ENCODE results near the gene HDDC2. TPM values are rescaled to one million over a fixed set of nuclear protein-coding genes. Genes with fewer than 3 reads are reported as not detected.

Gene HDDC2
- total RNA-seq = 28.9 TPM
- polyA plus RNA-seq = 10 to 100 TPM; 80.7 to 92.6 (median 89.7) TPM

DNA sequence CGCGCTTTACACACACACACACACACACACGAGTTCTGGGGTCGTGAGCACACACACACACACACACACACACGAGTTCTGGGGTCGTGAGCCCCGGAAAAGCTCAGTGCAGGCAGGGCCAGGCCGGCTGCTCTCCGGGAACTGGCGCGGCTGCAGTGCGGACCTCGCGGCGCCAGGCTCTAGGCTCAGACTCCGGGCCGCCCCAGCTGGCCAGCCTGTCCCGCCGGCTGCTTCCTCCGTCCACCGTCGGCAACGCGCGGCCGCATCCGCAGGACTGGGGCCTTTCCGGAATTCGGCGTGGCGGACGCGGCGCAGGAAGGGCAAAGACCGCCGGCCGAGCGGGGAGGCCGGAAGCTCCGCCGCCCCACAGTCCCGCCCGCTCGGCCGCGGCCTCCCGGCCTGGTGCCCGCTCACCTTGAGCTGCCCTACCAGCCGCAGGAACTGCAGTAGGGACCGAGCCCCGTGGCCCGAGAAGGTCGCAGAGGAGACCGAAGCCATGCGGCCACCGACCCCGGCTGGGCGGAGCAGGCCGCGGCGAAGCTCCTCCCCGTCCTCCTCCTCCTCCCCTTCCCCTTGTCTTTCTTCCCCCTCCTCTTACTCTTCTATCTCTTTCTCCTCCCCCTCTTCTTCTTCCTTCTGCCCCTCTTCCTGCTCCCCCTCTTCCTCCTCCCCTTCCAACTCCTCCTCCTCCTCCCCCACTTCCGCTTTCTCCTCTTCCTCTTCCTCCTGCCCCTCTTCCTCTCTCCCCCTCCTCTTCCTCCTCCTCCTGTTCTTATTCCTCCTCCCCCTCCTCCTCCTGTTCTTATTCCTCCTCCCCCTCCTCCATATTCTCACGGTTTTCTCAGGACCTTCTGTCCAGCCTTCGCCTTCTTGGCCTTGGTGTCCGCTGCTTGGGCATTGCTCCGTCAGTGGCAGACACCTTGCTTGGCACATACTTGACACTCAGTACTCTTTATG lies at the start of gene HDDC2:
HDDC2 (minus strand) TSS at position 533 of the 957 bp plus-strand sequence; CDS start at position 498, 35 bp downstream.
- peaks cover 12% of the 10 kb centered on the region for H3K27me3 Mint-ChIP-seq
- H3K36me3 Mint-ChIP-seq = peaks cover 24% of the 10 kb centered on the region
- Histone ChIP-seq H3K27me3 (ENCODE audit: control insufficient read depth, insufficient read depth, low read length) (peaks cover 2% of the 10 kb centered on the region), H3K36me3 (ENCODE audit: control insufficient read depth, insufficient read depth, low read length) (peaks cover 13% of the 10 kb centered on the region), H3K9me3 (ENCODE audit: control insufficient read depth in 2 of 2, low read length in 2 of 2) (no peaks in the 10 kb centered on the region), H3K4me1 (ENCODE audit: control insufficient read depth, insufficient read depth, low read length, poor library complexity, severe bottlenecking) (peaks cover 35% of the 10 kb centered on the region), H3K27ac (ENCODE audit: insufficient read depth, low read length, poor library complexity, severe bottlenecking) (peak within 1 kb of the TSS; percentile 75), H3K4me3 (ENCODE audit: low read depth, low read length) (peak within 1 kb of the TSS; percentile 85)
- peak within 1 kb of the TSS; percentile 87 to 95 (median 90) for H3K4me3 Mint-ChIP-seq
- peaks cover 0 to 1% (median 0%) of the 10 kb centered on the region in 7 donors for H3K9me3 Mint-ChIP-seq
- DNase-seq (peak; percentile 24 to 64 (median 38)), ATAC-seq (ENCODE audit: low read depth in 2 of 2) (peak; percentile 38 to 50)
- H3K4me1 Mint-ChIP-seq = peaks cover 38 to 54% (median 43%) of the 10 kb centered on the region in 4 donors
- peak within 1 kb of the TSS; percentile 90 to 96 (median 94) for H3K27ac Mint-ChIP-seq

GRCh38 chr6:125346926-125347563 lies 45.3 kb upstream of the HDDC2 start:
- DNase-seq = no peak
- Mint-ChIP-seq H3K4me3 (no peak overlapping the region), H3K27ac (no peak overlapping the region), H3K27me3 (no peaks in the 10 kb centered on the region), H3K36me3 (no peaks in the 10 kb centered on the region), H3K4me1 (no peaks in the 10 kb centered on the region), H3K9me3 (peaks cover 0 to 1% (median 0%) of the 10 kb centered on the region in 7 donors)
- Histone ChIP-seq H3K27ac (ENCODE audit: insufficient read depth, low read length, poor library complexity, severe bottlenecking) (no peak overlapping the region), H3K4me3 (ENCODE audit: low read depth, low read length) (no peak overlapping the region), H3K9me3 (ENCODE audit: control insufficient read depth in 2 of 2, low read length in 2 of 2) (no peaks in the 10 kb centered on the region), H3K27me3 (ENCODE audit: control insufficient read depth, insufficient read depth, low read length) (peaks cover 17% of the 10 kb centered on the region), H3K36me3 (ENCODE audit: control insufficient read depth, insufficient read depth, low read length) (no peaks in the 10 kb centered on the region), H3K4me1 (ENCODE audit: control insufficient read depth, insufficient read depth, low read length, poor library complexity, severe bottlenecking) (no peaks in the 10 kb centered on the region)
- no peak for ATAC-seq (ENCODE audit: low read depth in 2 of 2)

GRCh38 chr6:125346201-125346925 lies 44.6 kb upstream of the HDDC2 start:
- H3K27ac Mint-ChIP-seq = no peak overlapping the region
- H3K4me3 Mint-ChIP-seq = no peak overlapping the region
- Histone ChIP-seq H3K27me3 (ENCODE audit: control insufficient read depth, insufficient read depth, low read length) (peaks cover 15% of the 10 kb centered on the region), H3K4me1 (ENCODE audit: control insufficient read depth, insufficient read depth, low read length, poor library complexity, severe bottlenecking) (no peaks in the 10 kb centered on the region), H3K4me3 (ENCODE audit: low read depth, low read length) (no peak overlapping the region), H3K27ac (ENCODE audit: insufficient read depth, low read length, poor library complexity, severe bottlenecking) (no peak overlapping the region), H3K36me3 (ENCODE audit: control insufficient read depth, insufficient read depth, low read length) (no peaks in the 10 kb centered on the region), H3K9me3 (ENCODE audit: control insufficient read depth in 2 of 2, low read length in 2 of 2) (no peaks in the 10 kb centered on the region)
- H3K27me3 Mint-ChIP-seq = no peaks in the 10 kb centered on the region
- no peaks in the 10 kb centered on the region for H3K4me1 Mint-ChIP-seq
- ATAC-seq (ENCODE audit: low read depth in 2 of 2) = no peak
- DNase-seq = no peak
- no peaks in the 10 kb centered on the region for H3K9me3 Mint-ChIP-seq
- H3K36me3 Mint-ChIP-seq = no peaks in the 10 kb centered on the region

- no peaks in the 10 kb centered on the region for H3K4me1 Mint-ChIP-seq
- H3K27ac Mint-ChIP-seq = no peak overlapping the region
- no peak overlapping the region for H3K4me3 Mint-ChIP-seq
- Histone ChIP-seq H3K27ac (ENCODE audit: insufficient read depth, low read length, poor library complexity, severe bottlenecking) (no peak overlapping the region), H3K36me3 (ENCODE audit: control insufficient read depth, insufficient read depth, low read length) (no peaks in the 10 kb centered on the region), H3K4me3 (ENCODE audit: low read depth, low read length) (no peak overlapping the region), H3K9me3 (ENCODE audit: control insufficient read depth in 2 of 2, low read length in 2 of 2) (no peaks in the 10 kb centered on the region), H3K4me1 (ENCODE audit: control insufficient read depth, insufficient read depth, low read length, poor library complexity, severe bottlenecking) (no peaks in the 10 kb centered on the region), H3K27me3 (ENCODE audit: control insufficient read depth, insufficient read depth, low read length) (peaks cover 3% of the 10 kb centered on the region)
- H3K36me3 Mint-ChIP-seq = no peaks in the 10 kb centered on the region
- ATAC-seq (ENCODE audit: low read depth in 2 of 2) = no peak
- H3K27me3 Mint-ChIP-seq = peaks cover 12% of the 10 kb centered on the region
- DNase-seq = no peak
- no peaks in the 10 kb centered on the region for H3K9me3 Mint-ChIP-seq
These were observed 39.7 kb upstream of the HDDC2 start for GRCh38 chr6:125341460-125341859.

- Histone ChIP-seq H3K4me3 (ENCODE audit: low read depth, low read length) (no peak overlapping the region), H3K27me3 (ENCODE audit: control insufficient read depth, insufficient read depth, low read length) (peaks cover 3% of the 10 kb centered on the region), H3K27ac (ENCODE audit: insufficient read depth, low read length, poor library complexity, severe bottlenecking) (no peak overlapping the region), H3K36me3 (ENCODE audit: control insufficient read depth, insufficient read depth, low read length) (no peaks in the 10 kb centered on the region), H3K9me3 (ENCODE audit: control insufficient read depth in 2 of 2, low read length in 2 of 2) (no peaks in the 10 kb centered on the region), H3K4me1 (ENCODE audit: control insufficient read depth, insufficient read depth, low read length, poor library complexity, severe bottlenecking) (no peaks in the 10 kb centered on the region)
- no peak overlapping the region for H3K4me3 Mint-ChIP-seq
- H3K9me3 Mint-ChIP-seq = no peaks in the 10 kb centered on the region
- H3K27ac Mint-ChIP-seq = no peak overlapping the region
- no peaks in the 10 kb centered on the region for H3K4me1 Mint-ChIP-seq
- peaks cover 12% of the 10 kb centered on the region for H3K27me3 Mint-ChIP-seq
- H3K36me3 Mint-ChIP-seq = no peaks in the 10 kb centered on the region
- ATAC-seq (ENCODE audit: low read depth in 2 of 2) = no peak
- no peak for DNase-seq
These were observed 39.2 kb upstream of the HDDC2 start for GRCh38 chr6:125340991-125341390.

GRCh38 chr6:125340175-125340835 lies 38.5 kb upstream of the HDDC2 start:
- Mint-ChIP-seq H3K4me3 (no peak overlapping the region), H3K4me1 (no peaks in the 10 kb centered on the region), H3K36me3 (no peaks in the 10 kb centered on the region), H3K9me3 (no peaks in the 10 kb centered on the region), H3K27ac (no peak overlapping the region), H3K27me3 (peaks cover 12% of the 10 kb centered on the region)
- no peaks in the 10 kb centered on the region for H3K36me3 ChIP-seq (ENCODE audit: control insufficient read depth, insufficient read depth, low read length)
- no peak overlapping the region for H3K4me3 ChIP-seq (ENCODE audit: low read depth, low read length)
- ATAC-seq (ENCODE audit: low read depth in 2 of 2) = no peak
- no peaks in the 10 kb centered on the region for H3K4me1 ChIP-seq (ENCODE audit: control insufficient read depth, insufficient read depth, low read length, poor library complexity, severe bottlenecking)
- H3K27ac ChIP-seq (ENCODE audit: insufficient read depth, low read length, poor library complexity, severe bottlenecking) = no peak overlapping the region
- peaks cover 7% of the 10 kb centered on the region for H3K27me3 ChIP-seq (ENCODE audit: control insufficient read depth, insufficient read depth, low read length)
- DNase-seq = no peak
- H3K9me3 ChIP-seq (ENCODE audit: control insufficient read depth in 2 of 2, low read length in 2 of 2) = no peaks in the 10 kb centered on the region

DNA sequence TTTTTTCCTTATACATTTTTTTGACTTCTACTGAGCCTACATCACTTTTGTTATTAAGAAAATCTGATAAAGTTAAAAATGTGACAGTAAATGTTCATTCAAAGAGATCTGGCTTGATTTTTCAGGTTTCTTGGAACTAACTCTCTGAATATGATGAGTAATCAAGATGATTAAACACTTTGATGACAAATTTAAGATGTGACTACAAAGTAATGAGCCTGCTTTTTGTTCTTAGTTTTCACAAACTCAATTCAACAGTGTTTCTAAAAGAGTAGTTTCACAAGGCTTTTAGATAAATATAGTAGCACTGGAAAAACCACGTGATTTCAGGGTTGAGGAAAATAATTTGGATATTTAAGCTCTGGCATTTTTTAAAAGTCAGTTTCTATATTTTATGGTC lies 37.9 kb upstream of the HDDC2 start:
- no peak overlapping the region for H3K4me3 ChIP-seq (ENCODE audit: low read depth, low read length)
- no peak overlapping the region for H3K27ac ChIP-seq (ENCODE audit: insufficient read depth, low read length, poor library complexity, severe bottlenecking)
- Mint-ChIP-seq H3K4me3 (no peak overlapping the region), H3K36me3 (no peaks in the 10 kb centered on the region), H3K9me3 (no peaks in the 10 kb centered on the region), H3K27me3 (peaks cover 12% of the 10 kb centered on the region), H3K27ac (no peak overlapping the region), H3K4me1 (no peaks in the 10 kb centered on the region)
- no peaks in the 10 kb centered on the region for H3K36me3 ChIP-seq (ENCODE audit: control insufficient read depth, insufficient read depth, low read length)
- H3K9me3 ChIP-seq (ENCODE audit: control insufficient read depth in 2 of 2, low read length in 2 of 2) = no peaks in the 10 kb centered on the region
- no peak for DNase-seq
- no peak for ATAC-seq (ENCODE audit: low read depth in 2 of 2)
- H3K4me1 ChIP-seq (ENCODE audit: control insufficient read depth, insufficient read depth, low read length, poor library complexity, severe bottlenecking) = no peaks in the 10 kb centered on the region
- peaks cover 9% of the 10 kb centered on the region for H3K27me3 ChIP-seq (ENCODE audit: control insufficient read depth, insufficient read depth, low read length)
